Liver (tissue), 9 donors: ENCODE results near the gene SEC62. TPM values are rescaled to one million over a fixed set of nuclear protein-coding genes. Genes with fewer than 3 reads are reported as not detected.

Experiments used
- DNase-seq: peaks from one replicate; pipeline ENCODE4 v3.0.0-alpha.2; 2017; ENCODE audit warnings: low spot score
- H3K27ac ChIP-seq, 2 donors: one replicate each; pipeline ENCODE4 v1.7.0; 2013; ENCODE audit warnings: inconsistent platforms in 2 of 2, low read length in 2 of 2, control low read depth in 1 of 2, low read depth in 1 of 2, mild to moderate bottlenecking in 1 of 2
- H3K27me3 ChIP-seq, 4 donors: one replicate each; pipeline versions ENCODE4 v1.6.1 to v1.7.0; 2013; ENCODE audit warnings: low read length in 3 of 4, inconsistent platforms in 1 of 4, mild to moderate bottlenecking in 1 of 4, moderate library complexity in 1 of 4; ENCODE audit not compliant: control insufficient read depth in 4 of 4, insufficient read depth in 4 of 4
- H3K36me3 ChIP-seq, 4 donors: one replicate each; pipeline versions ENCODE4 v1.6.1 to v1.7.0; 2013; ENCODE audit warnings: low read length in 3 of 4, mild to moderate bottlenecking in 3 of 4, low read depth in 1 of 4, moderate library complexity in 1 of 4; ENCODE audit not compliant: control insufficient read depth in 4 of 4, insufficient read depth in 3 of 4
- H3K4me1 ChIP-seq, 4 donors: one replicate each; pipeline versions ENCODE4 v1.6.1 to v1.7.0; 2013; ENCODE audit warnings: low read length in 3 of 4, mild to moderate bottlenecking in 3 of 4, moderate library complexity in 1 of 4; ENCODE audit not compliant: control insufficient read depth in 4 of 4, insufficient read depth in 4 of 4
- H3K4me3 ChIP-seq, 3 donors: one replicate each; pipeline versions ENCODE4 v1.6.1 to v1.7.0; 2013; ENCODE audit warnings: low read length in 3 of 3, control low read depth in 1 of 3, low read depth in 1 of 3, mild to moderate bottlenecking in 1 of 3
- H3K9ac ChIP-seq, 2 donors: one replicate each; pipeline ENCODE4 v1.7.0; 2013; ENCODE audit warnings: low read length in 2 of 2, mild to moderate bottlenecking in 2 of 2, moderate library complexity in 2 of 2, control low read depth in 1 of 2, low read depth in 1 of 2
- H3K9me3 ChIP-seq, 4 donors: one replicate each; pipeline versions ENCODE4 v1.6.1 to v1.7.0; 2013; ENCODE audit warnings: low read length in 3 of 4; ENCODE audit not compliant: control insufficient read depth in 4 of 4
- ATF3 ChIP-seq: IDR thresholded peaks from 2 replicates; pipeline ENCODE4 v1.6.1; 2016; ENCODE audit warnings: antibody characterized with exemption
- EGR1 ChIP-seq, 2 donors: IDR thresholded peaks; 2 replicates each; pipeline ENCODE4 v1.6.1; 2016 to 2018; ENCODE audit warnings: antibody characterized with exemption in 2 of 2, low read depth in 2 of 2
- FOXA1 ChIP-seq: IDR thresholded peaks from 2 replicates; pipeline ENCODE4 v1.6.1; 2016; ENCODE audit warnings: antibody characterized with exemption
- FOXA2 ChIP-seq: IDR thresholded peaks from 2 replicates; pipeline ENCODE4 v1.6.1; 2016; ENCODE audit warnings: antibody characterized with exemption
- GABPA ChIP-seq, 2 donors: IDR thresholded peaks in 1 of 2; conservative IDR thresholded peaks in 1 of 2; 2 replicates each; pipeline ENCODE4 v1.6.1; 2016; ENCODE audit warnings: antibody characterized with exemption in 2 of 2, mild to moderate bottlenecking in 1 of 2, moderate library complexity in 1 of 2
- HNF4A ChIP-seq, 2 donors: conservative IDR thresholded peaks; 2 replicates each; pipeline ENCODE4 v1.6.1; 2016; ENCODE audit warnings: antibody characterized with exemption in 2 of 2, mild to moderate bottlenecking in 2 of 2
- HNF4G ChIP-seq: IDR thresholded peaks from 2 replicates; pipeline ENCODE4 v1.6.1; 2016; ENCODE audit warnings: antibody characterized with exemption
- JUND ChIP-seq, 2 donors: IDR thresholded peaks; 2 replicates each; pipeline ENCODE4 v1.6.1; 2016; ENCODE audit warnings: antibody characterized with exemption in 2 of 2
- NR2F2 ChIP-seq: IDR thresholded peaks from 2 replicates; pipeline ENCODE4 v1.6.1; 2016; ENCODE audit warnings: antibody characterized with exemption
- REST ChIP-seq: IDR thresholded peaks from 2 replicates; pipeline ENCODE4 v1.6.1; 2016; ENCODE audit warnings: antibody characterized with exemption, mild to moderate bottlenecking
- RXRA ChIP-seq, 2 donors: IDR thresholded peaks; 2 replicates each; pipeline ENCODE4 v1.6.1; 2017 to 2018; ENCODE audit warnings: antibody characterized with exemption in 2 of 2, mild to moderate bottlenecking in 1 of 2
- SP1 ChIP-seq: IDR thresholded peaks from 2 replicates; pipeline ENCODE4 v1.6.1; 2018; ENCODE audit warnings: antibody characterized with exemption, mild to moderate bottlenecking
- TAF1 ChIP-seq: conservative IDR thresholded peaks from 2 replicates; pipeline ENCODE4 v1.6.1; 2016; ENCODE audit warnings: antibody characterized with exemption, mild to moderate bottlenecking
- YY1 ChIP-seq: IDR thresholded peaks from 2 replicates; pipeline ENCODE4 v1.6.1; 2016; ENCODE audit warnings: antibody characterized with exemption, mild to moderate bottlenecking
- WGBS: extraction: QIAGEN DNeasy Blood & Tissue Kit; methylation state at CpG from one replicate; pipeline ENCODE4 v1.1.7; 2013; 5-methylcytosine and 5-hydroxymethylcytosine counted together
- polyA plus RNA-seq, 2 donors: library from polyadenylated mRNA; stranded (reverse) in 1 of 2; unstranded in 1 of 2; fragments of 200-250 nt in 1 of 2; fragments of >200 nt in 1 of 2; fragmentation: Nextera tagmentation in 1 of 2; extraction: Ambion mirVana in 1 of 2; gene quantifications; one replicate each; pipeline versions ENCODE4 v1.2.1 to v1.2.3, GENCODE V29; 2013 to 2015
- total RNA-seq, 2 donors: library from RNA; depleted of rRNA; stranded (reverse); fragments of >200 nt; gene quantifications; one replicate each; pipeline ENCODE4 v1.2.3, GENCODE V29; 2014
- donor health status: healthy.
- donor health status: healthy.
- donor health status: healthy.
- donor health status: healthy.
- donor health status: healthy.

Gene SEC62
- total and polyA plus RNA-seq, 4 donors = 40.1 to 200 (median 63.3) TPM

- no peak for DNase-seq
- H3K27ac ChIP-seq = no peak overlapping the region
- peaks cover 0 to 10% (median 7%) of the 10 kb centered on the region in 4 donors for H3K4me1 ChIP-seq
- 30% methylated on average over 1 of the region's 1 CpG for WGBS
- no peaks in the 10 kb centered on the region for H3K27me3 ChIP-seq
- no peak overlapping the region for H3K9ac ChIP-seq
- H3K9me3 ChIP-seq = no peaks in the 10 kb centered on the region
- H3K36me3 ChIP-seq = no peaks in the 10 kb centered on the region
- H3K4me3 ChIP-seq = no peak overlapping the region
- no peak for TF ChIP-seq HNF4A (conservative IDR thresholded peaks at IDR 0.05)
- TF ChIP-seq REST = no peak
- TF ChIP-seq GABPA (IDR thresholded peaks at IDR 0.05 in 1 of 2, conservative IDR thresholded peaks at IDR 0.05 in 1 of 2) = no peak
- no peak for TF ChIP-seq JUND (IDR thresholded peaks at IDR 0.05)
- no peak for TF ChIP-seq FOXA2
Observed at GRCh38 chr3:169923831-169924230, 42.8 kb upstream of the SEC62 start.

GRCh38 chr3:169929830-169930519, 36.6 kb upstream of the SEC62 start:
- Histone ChIP-seq H3K4me3 (no peak overlapping the region), H3K27me3 (no peaks in the 10 kb centered on the region), H3K27ac (no peak overlapping the region), H3K9me3 (no peaks in the 10 kb centered on the region), H3K4me1 (no peaks in the 10 kb centered on the region), H3K36me3 (no peaks in the 10 kb centered on the region), H3K9ac (no peak overlapping the region)
- TF ChIP-seq REST (no peak), GABPA (IDR thresholded peaks at IDR 0.05 in 1 of 2, conservative IDR thresholded peaks at IDR 0.05 in 1 of 2) (no peak), NR2F2 (no peak)
- DNase-seq = no peak
- WGBS = 78% methylated on average over 3 of the region's 3 CpGs

- Histone ChIP-seq H3K27me3 (no peaks in the 10 kb centered on the region), H3K36me3 (no peaks in the 10 kb centered on the region), H3K27ac (no peak overlapping the region), H3K4me3 (no peak overlapping the region), H3K9ac (no peak overlapping the region), H3K4me1 (no peaks in the 10 kb centered on the region), H3K9me3 (no peaks in the 10 kb centered on the region)
- DNase-seq = no peak
- 95% methylated on average over 3 of the region's 3 CpGs for WGBS
- no peak for TF ChIP-seq EGR1 (IDR thresholded peaks at IDR 0.05; ENCODE audit: low read depth in 2 of 2)
- no peak for TF ChIP-seq FOXA2
- no peak for TF ChIP-seq HNF4G
- no peak for TF ChIP-seq TAF1
- no peak for TF ChIP-seq YY1
- TF ChIP-seq RXRA (IDR thresholded peaks at IDR 0.05) = no peak
- no peak for TF ChIP-seq HNF4A (conservative IDR thresholded peaks at IDR 0.05)
- TF ChIP-seq ATF3 = no peak
- no peak for TF ChIP-seq FOXA1
- TF ChIP-seq SP1 = no peak
- TF ChIP-seq REST = no peak
- TF ChIP-seq JUND (IDR thresholded peaks at IDR 0.05) = no peak
Observed at GRCh38 chr3:169930843-169931242, 35.8 kb upstream of the SEC62 start.
